ENCODE data around the gene KRTAP2-3. TPM values are rescaled to one million over a fixed set of nuclear protein-coding genes. Genes with fewer than 3 reads are reported as not detected.

KRTAP2-3 gene
- total RNA-seq, 2 donors from 2014 or later: not detected

GRCh38 chr17:41009301-41009760 is 50.6 kb downstream of the KRTAP2-3 start:
- Histone ChIP-seq H3K27ac (ENCODE audit: low read depth, low read length) (no peak overlapping the region), H3K4me3 (ENCODE audit: low read length) (peak overlapping the region; percentile 16), H3K9ac (ENCODE audit: extremely low read depth, low read length, poor library complexity, severe bottlenecking) (no peak overlapping the region), H3K4me1 (ENCODE audit: control insufficient read depth, insufficient read depth, low read length) (peaks cover 8% of the 10 kb centered on the region), H3K9me3 (ENCODE audit: control insufficient read depth, low read length) (no peaks in the 10 kb centered on the region), H3K27me3 (ENCODE audit: control insufficient read depth, insufficient read depth, low read length, poor library complexity, severe bottlenecking) (no peaks in the 10 kb centered on the region), H3K36me3 (ENCODE audit: control insufficient read depth, insufficient read depth, low read length) (no peaks in the 10 kb centered on the region)
- DNase-seq: peak; percentile 75
- 61 to 100% methylated on average over 1 to 4 of the region's 4 CpGs for WGBS, 2 experiments (ENCODE audit: insufficient coverage in 1 of 2, insufficient read length in 1 of 2)
- TF ChIP-seq CTCF (conservative IDR thresholded peaks at IDR 0.05): no peak
- Mint-ChIP-seq H3K36me3 (ENCODE audit: low read depth) (no peaks in the 10 kb centered on the region), H3K27me3 (ENCODE audit: insufficient read depth) (no peaks in the 10 kb centered on the region), H3K4me1 (peaks cover 21% of the 10 kb centered on the region), H3K4me3 (no peak overlapping the region), H3K9me3 (no peaks in the 10 kb centered on the region), H3K27ac (no peak overlapping the region)

Other genes starting within 250 kb of the KRTAP2-3 start
- gene KRT10, start 237.5 kb downstream of the KRTAP2-3 start, total RNA-seq: 10 to 100 TPM; 22.3 to 46.8 TPM
- not detected for gene KRT12, start 192.9 kb downstream of the KRTAP2-3 start, total RNA-seq
- not detected for gene KRT20, start 174.9 kb downstream of the KRTAP2-3 start, total RNA-seq
- gene KRT23, start 122.5 kb downstream of the KRTAP2-3 start, total RNA-seq: not detected
- not detected for gene KRT39, start 93.2 kb downstream of the KRTAP2-3 start, total RNA-seq
- gene KRT40, start 75.8 kb downstream of the KRTAP2-3 start, total RNA-seq: not detected
- not detected for gene KRTAP3-3, start 66.0 kb downstream of the KRTAP2-3 start, total RNA-seq
- not detected for gene KRTAP3-2, start 60.2 kb downstream of the KRTAP2-3 start, total RNA-seq
- gene KRTAP3-1, start 51.0 kb downstream of the KRTAP2-3 start, total RNA-seq: not detected
- gene KRTAP1-5, start 32.9 kb downstream of the KRTAP2-3 start, total RNA-seq: not detected
- gene KRTAP1-4, start 29.9 kb downstream of the KRTAP2-3 start, total RNA-seq: not detected
- not detected for gene KRTAP1-3, start 25.2 kb downstream of the KRTAP2-3 start, total RNA-seq
- gene KRTAP1-1, start 18.7 kb downstream of the KRTAP2-3 start, total RNA-seq: not detected
- not detected for gene KRTAP2-1, start 12.8 kb downstream of the KRTAP2-3 start, total RNA-seq
- gene KRTAP2-2, start 4.9 kb downstream of the KRTAP2-3 start, total RNA-seq: not detected
- gene KRTAP2-4, start 5.8 kb upstream of the KRTAP2-3 start, total RNA-seq: not detected
- gene KRTAP4-7, start 24.0 kb upstream of the KRTAP2-3 start, total RNA-seq: not detected
- gene KRTAP4-8, start 38.0 kb upstream of the KRTAP2-3 start, total RNA-seq: not detected
- not detected for gene KRTAP4-16, start 42.1 kb upstream of the KRTAP2-3 start, total RNA-seq
- gene KRTAP4-9, start 45.3 kb upstream of the KRTAP2-3 start, total RNA-seq: not detected
- not detected for gene KRTAP4-11, start 58.3 kb upstream of the KRTAP2-3 start, total RNA-seq
- not detected for gene KRTAP4-12, start 64.1 kb upstream of the KRTAP2-3 start, total RNA-seq
- gene KRTAP4-6, start 80.4 kb upstream of the KRTAP2-3 start, total RNA-seq: not detected
- gene KRTAP4-5, start 89.7 kb upstream of the KRTAP2-3 start, total RNA-seq: not detected
- not detected for gene KRTAP4-4, start 100.6 kb upstream of the KRTAP2-3 start, total RNA-seq
- gene KRTAP4-3, start 108.1 kb upstream of the KRTAP2-3 start, total RNA-seq: not detected
- gene KRTAP4-2, start 118.1 kb upstream of the KRTAP2-3 start, total RNA-seq: not detected
- not detected for gene KRTAP4-1, start 124.8 kb upstream of the KRTAP2-3 start, total RNA-seq
- not detected for gene KRTAP9-1, start 129.8 kb upstream of the KRTAP2-3 start, total RNA-seq
- gene KRTAP9-2, start 166.5 kb upstream of the KRTAP2-3 start, total RNA-seq: not detected
- gene KRTAP9-3, start 172.3 kb upstream of the KRTAP2-3 start, total RNA-seq: not detected
- not detected for gene KRTAP9-8, start 177.9 kb upstream of the KRTAP2-3 start, total RNA-seq
- gene KRTAP9-4, start 189.6 kb upstream of the KRTAP2-3 start, total RNA-seq: not detected
- not detected for gene KRTAP9-9, start 195.3 kb upstream of the KRTAP2-3 start, total RNA-seq
- not detected for gene KRTAP9-6, start 205.3 kb upstream of the KRTAP2-3 start, total RNA-seq
- gene KRTAP9-7, start 215.6 kb upstream of the KRTAP2-3 start, total RNA-seq: not detected
- not detected for gene KRTAP29-1, start 242.7 kb upstream of the KRTAP2-3 start, total RNA-seq
- not detected for gene KRTAP16-1, start 249.2 kb upstream of the KRTAP2-3 start, total RNA-seq

All from endodermal cell (in vitro differentiated cells).